Stimulated activated CD8-positive, alpha-beta memory T cell treated with anti-CD3 and anti-CD28 coated beads, Interleukin-7, amount 100 ng/mL, for 24 hours (primary cell): ENCODE measurements around the gene MICAL3.
"Not testable (repeated sequence)": the region's sequence is repeated elsewhere in the genome, so short reads cannot be mapped to it uniquely, and the experiment has no call there.

ENCODE experiments used
- DNase-seq: peaks from one replicate; pipeline ENCODE4 v3.0.0-alpha.2; 2020; ENCODE audit warnings: low read depth

The MICAL3 gene

DNA sequence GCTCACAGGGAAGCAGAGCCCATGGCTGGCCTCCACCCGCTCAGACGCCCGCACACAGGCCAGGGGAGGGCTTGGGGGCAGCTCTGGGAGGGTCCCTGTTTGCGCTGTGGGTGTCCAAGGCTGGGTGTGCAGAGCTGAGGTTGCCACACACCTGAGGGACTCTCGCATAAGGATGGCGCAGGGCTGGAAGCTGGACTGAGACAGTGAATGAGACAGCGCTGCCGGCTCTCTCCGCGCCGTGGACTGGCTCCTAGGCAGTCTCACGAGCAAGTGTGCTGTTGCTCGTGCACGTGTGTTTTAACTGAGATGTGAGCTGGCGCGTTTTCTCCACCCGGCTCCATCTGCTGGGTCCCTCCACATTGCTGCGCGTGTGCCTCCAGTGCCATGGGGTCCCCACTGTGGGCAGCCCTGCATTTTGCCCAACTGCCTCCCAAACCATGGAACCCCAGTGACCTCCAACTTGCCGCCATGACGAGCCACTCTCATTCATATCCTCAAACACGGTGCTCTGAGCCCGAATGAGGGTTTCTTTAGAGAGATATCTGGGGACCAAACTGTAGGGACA, 245.9 kb downstream of the MICAL3 start:
- no peak for DNase-seq

- DNase-seq, result no peak
Measured at GRCh38 chr22:17777717-17778044, 246.7 kb downstream of the MICAL3 start.

- no peak for DNase-seq
Measured at GRCh38 chr22:17777005-17777716, 247.2 kb downstream of the MICAL3 start.

GRCh38 chr22:17775781-17776465, 248.4 kb downstream of the MICAL3 start:
- DNase-seq, result no peak

DNA sequence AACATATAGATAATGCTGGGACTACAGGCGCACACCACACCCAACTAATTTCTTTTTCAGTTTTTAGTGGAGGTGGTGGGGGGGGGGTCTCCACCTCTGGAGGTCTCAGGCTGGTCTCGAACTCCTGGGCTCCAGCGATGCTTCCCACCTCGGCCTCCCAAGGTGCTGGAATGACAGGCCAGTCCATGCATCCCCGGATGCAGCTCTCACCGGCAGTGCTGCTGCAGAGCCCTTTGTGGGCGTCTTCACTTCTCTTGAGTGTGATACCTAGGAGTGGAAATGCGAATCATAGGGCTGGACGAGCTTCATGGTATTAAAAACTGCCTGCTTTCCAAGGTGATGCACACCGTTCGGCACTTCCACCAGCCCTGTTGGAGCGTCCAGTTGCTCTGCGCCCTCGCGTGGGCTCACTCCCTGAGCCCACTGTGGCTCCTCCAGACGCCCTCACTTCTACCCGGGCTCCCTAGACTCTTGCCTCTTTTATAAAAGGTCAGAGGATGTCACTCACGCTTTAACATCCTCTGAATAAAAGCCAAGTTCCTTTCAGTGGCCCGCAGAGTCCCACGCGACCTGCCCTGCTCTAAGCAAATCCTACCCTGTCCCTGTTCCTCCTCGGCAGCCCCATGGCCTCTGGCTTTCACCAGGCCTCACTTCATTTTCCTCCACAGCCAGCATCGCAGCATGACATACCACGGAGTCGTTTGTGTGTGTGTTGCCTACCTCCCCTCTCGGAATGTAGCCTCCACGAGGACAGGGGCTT, 249.3 kb downstream of the MICAL3 start:
- DNase-seq, result no peak

DNA sequence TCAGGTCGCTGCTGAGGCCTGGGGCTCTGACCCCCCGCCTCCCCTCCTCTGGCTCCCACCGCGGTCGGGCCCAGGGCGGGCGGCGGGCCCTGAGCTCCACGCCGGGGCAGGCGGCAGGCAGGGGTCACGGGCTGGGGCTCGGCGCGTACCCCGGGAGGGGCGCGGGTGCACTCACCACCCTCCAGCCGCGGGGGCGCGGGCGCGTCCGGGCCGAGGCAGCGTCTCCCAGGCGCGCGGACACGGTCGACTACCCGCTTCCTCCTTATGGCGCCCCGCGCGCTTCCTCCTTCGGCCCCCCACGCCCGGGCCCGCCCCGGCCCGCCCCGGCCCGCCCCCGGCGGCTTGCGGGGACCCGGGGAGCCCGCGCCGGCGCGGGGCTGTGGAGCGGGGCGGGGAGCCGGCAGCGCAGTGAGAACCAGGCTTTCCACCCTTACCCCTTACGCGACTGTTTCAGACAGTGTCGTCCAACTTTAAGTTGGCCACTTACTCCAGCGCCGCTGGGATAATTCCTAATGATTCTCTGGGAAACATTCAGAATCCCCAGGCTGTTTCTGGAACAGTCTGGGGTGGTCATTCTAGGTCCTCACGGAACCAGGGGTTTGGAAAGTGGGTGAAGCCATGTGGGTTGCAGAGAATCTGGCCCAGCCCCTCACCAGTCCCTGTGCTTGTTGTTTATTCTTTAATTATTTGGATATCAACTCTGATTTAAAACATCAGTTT, 250.0 kb downstream of the MICAL3 start, which contains the start of gene BID:
Gene BID, minus strand, starts transcription at position 264 of the 720 bp plus-strand sequence. CDS start 24,353 bp downstream, outside the sequence.
- DNase-seq, result no peak

DNA sequence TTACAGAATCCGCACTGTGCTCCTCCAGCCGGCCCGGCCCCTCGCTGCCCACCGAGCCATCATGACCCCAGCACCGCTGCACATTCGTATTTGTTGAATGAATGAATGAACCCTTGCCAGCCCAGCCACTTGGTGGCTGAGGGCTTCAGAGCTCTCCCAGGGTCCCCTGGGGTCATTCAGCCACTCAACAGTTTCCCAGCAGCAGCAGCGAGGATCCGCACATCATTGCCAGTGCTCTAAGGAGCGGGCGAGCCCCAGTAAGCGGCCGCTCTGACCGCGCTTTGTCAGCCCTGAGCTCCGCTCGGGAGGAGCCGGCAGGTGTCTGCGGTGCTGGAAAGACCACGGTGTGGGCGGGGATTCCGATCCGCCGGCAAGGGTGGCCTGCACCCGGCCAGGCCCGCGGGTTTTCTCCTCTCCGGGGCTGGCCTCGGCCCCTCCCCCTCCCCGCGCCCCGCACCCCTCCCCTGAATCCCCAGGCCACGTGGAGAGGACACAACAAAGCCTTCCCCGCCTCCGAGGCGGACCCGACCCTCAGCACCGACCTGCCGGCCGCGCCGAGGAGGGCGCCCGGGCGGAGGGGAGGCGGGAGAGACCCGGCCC, 250.7 kb downstream of the MICAL3 start:
- no peak for DNase-seq

DNA sequence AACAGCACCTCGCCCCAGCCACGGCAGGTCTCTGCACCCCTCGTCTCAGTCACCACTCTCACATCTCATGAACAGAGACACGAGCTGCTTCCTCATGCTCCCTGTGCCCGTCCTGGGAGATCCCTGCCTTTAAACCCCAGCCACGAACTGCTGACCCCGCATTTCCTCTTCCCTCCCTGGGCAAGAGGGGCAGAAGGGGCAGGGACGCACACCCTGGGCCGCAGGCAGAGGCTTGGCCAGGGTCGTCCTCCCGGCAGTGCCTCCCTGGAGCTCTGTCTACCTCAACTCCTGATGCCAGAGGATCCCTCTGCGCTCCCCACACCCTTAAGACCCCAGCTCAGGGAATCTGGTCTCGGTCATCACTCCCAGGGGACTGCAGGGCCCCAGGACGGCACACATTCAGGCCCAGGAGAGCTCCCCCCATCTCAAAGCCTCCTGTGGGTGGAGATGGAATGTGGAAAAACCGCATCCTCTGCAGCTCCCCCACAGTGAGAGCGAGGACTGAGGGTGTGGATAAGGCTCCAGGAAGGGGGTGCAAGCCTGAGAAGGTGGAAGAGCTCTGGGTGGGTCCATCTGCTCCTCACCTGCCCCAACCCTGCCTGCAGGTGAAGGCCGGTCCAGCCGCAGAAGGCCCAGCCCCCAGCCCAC, 251.3 kb downstream of the MICAL3 start:
- no peak for DNase-seq

GRCh38 chr22:17772249-17772957, 252.0 kb downstream of the MICAL3 start:
- DNase-seq, result no peak

- no peak for DNase-seq
Measured at GRCh38 chr22:17770180-17771077, 253.9 kb downstream of the MICAL3 start.

DNA sequence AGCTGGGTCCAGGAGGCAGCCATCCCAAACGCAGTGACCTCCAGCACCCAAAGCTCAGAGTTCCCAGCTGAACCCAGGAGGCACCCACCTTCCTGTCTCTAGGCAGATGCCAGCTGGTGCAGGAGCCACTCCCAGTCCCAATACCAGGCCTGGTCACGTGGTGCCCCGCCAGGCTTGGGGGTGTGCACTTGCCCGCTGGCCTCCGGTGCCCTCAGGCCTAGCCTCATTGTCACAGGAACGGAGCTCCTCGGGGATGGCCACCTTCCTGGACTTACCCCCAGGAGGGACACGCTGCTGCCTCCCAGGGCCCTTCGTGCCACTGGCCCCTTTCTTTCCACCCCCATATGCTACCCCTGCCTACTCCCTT, 254.7 kb downstream of the MICAL3 start:
- no peak for DNase-seq

GRCh38 chr22:17769013-17769715, 255.2 kb downstream of the MICAL3 start:
- DNase-seq, result no peak

DNA sequence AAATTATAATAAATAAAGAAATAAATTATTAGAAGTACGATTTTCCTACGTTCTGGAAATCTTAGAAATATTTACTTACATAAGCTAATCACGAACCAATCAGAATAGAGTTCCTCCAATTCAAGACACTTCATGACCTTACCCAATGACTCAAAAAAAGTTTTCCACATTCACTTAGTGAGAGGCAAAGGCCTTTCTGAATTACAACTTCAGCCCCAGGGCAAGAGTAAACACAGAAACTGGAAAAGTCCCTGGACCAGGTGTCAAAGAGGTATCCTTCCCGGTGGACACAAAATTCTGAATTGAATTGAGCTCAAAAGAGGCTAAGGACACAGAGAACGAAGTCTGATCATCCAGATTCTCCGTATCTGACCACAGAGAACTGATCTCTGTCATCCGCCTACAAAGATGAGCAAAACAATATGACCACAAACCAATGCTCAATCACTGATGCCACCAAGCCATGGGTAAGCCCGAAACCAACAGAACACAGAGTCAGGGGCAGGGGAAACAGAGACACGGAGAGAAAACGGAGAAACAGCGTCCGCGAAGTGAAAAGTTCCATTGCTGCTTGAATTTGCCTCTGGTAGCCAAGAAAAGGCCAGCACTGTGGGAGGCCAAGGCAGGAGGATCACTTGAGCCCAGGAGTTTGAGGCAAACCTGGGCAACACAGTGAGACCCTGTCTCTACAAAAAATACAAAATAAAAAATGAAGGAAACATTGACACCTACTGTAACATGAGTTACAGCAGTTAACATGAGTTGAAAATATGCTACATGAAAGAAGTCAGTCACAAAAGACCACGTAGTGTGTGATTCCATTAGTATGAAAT, 256.9 kb downstream of the MICAL3 start:
- DNase-seq, result no peak

DNA sequence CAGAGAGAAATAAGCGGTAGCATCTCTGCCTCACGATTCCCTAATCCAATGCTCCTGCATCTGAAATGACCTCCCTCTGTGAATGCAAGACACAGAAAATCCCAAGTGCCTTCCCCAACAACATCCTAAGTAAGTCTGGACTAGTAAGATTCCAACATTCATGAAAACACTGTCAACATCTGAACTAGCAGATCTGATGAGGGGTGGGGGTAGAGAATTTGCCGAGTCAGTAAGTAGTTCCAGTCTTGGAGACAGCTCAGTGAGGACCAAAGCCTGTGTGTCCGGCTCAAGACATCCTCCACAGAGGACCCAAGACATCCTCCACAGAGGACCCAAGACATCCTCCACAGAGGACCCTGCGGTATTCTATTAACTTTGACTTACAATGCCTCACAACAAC, 259.5 kb downstream of the MICAL3 start:
- DNase-seq, result not testable (repeated sequence)

GRCh38 chr22:17764036-17764435, 260.3 kb downstream of the MICAL3 start:
- DNase-seq, result no peak

- not testable (repeated sequence) for DNase-seq
Measured at GRCh38 chr22:17763442-17763841, 260.9 kb downstream of the MICAL3 start.

DNA sequence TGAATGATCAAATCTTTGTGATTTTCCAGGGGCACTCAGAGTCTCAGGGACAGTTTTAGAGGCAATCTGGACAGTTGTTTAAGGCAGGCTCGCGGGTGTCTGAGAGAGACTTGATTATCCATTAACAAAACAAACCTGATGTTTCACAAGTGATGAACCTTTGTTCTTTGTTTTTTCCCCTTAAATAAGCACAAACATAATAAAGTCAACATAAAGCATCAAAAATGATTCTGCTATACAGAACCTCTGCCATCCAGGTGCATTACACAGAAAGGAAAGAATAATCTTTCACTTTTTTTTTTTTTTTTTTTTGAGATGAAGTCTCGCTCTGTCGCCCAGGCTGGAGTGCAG, 263.2 kb downstream of the MICAL3 start:
- DNase-seq, result no peak
